NCI-H446 (cell line): Measurements from ENCODE around the gene SORL1.
A peak's percentile ranks its signal among the peaks of the same experiment; 100 is the strongest.
"Not testable (repeated sequence)": the region's sequence is repeated elsewhere in the genome, so short reads cannot be mapped to it uniquely, and the experiment has no call there.

ENCODE experiments used
- DNase-seq, 2 experiments: peaks; one replicate each; lab custom pipeline; 2025; lab: John Stamatoyannopoulos, UW

The SORL1 gene

DNA sequence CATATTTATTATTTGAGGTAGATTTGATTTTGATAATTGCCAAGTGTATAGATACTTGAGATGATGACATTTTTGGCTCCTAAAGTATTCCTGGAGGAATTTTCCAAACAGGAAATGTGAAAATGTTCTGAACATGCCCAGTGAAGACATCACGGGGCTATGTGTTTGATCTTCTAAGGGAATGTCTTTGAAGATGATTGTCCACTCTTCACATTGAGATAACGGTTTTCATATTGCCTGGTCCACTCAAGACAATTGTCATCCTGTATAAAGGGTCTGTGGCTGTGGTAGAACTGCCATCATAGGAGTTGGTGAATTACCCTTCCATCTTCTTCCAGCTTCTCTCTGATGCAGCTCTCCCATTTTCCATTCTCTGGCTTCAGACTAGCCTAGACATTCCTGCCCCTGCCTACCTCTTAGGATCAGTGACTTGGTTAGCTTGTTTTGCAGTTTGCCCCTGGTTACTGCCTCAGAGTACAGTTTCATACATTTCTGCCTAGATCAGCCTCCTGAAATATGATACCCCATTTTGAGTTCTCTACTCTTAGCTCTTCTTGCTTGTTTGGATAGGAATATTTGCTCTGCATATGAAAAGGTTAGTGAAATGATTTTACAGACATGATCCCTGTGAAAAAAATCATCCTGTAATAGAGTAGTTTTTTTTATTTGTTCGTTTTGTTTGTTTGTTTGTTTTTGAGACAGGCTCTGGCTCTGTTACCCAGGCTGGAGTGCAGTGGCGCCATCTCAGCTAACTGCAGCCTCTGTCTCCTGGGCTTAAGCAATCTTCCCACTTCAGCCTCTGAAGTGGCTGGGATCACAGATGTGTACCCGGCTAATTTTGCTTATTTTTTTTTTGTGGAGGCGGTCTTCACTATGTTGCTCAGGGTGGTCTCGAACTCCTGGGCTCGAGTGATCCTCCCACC is 112.0 kb downstream of the SORL1 start:
- no peak for DNase-seq

DNA sequence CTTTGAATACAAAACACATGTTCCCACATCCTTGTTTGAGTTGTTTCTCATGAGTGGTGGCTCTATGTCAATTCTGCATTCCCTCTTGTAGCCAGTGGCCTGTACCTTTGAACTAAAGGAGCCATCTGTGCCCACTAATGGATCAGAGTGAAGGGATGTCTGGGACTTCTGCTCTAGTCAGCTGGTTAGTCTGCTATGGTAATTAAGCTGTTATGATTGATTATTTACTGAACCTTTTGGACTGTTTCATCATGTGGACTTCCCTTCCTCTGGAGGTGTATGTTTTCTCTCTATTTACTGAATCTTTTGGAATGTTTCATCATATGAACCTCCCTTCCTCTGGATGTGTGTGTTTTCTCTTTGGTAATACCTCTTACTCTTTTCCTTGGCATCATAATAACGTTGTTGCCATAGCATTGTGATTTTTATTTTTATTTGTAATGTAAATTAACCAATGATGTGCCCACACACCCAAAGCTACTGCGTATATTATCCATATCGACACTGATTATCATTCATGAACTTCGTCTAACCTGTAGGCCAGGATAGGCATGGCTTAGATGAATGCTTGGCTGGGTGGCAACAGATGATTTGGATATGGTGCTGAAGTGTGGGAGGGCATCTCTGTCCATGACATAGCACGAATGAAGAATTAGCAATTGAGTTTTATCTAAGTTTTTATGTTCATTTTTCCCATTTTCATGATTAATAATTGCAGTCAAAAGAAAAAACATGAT is 113.0 kb downstream of the SORL1 start:
- DNase-seq = no peak

DNA sequence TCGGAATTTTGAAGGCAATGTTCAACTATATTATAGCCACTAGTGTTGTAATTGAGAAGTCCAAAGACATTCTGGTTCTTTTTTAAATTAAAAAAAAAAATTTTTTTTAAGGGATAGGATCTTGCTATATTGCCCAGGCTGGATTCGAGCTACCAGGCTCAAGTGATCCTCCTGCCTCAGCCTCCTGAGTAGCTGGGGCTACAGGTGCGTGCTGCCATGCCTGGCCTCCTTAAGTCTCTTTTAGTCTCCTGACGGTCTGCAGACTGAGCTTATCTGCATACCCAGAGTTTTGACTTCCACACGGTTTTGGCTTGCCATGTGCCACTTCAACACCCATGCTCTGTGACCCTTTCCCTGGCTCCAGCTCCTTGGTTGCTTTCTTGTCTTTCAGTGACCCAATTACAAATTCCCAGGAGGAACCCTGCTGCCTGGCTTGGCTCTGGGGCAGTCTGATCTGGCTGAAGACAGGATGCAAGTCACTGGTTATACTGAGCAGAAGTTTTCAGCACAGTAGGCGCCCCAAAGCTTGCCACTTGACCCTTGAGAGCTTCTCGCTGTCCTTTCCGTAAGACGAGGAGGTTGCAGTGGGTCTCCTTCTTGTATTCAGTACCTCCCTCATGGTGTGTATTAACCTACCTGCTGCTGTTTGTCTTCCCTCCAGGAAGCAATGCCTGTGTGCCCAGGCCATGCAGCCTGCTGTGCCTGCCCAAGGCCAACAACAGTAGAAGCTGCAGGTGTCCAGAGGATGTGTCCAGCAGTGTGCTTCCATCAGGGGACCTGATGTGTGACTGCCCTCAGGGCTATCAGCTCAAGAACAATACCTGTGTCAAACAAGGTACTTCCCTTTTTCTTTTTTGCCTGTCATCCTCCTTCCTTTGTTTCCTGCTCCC is 114.4 kb downstream of the SORL1 start:
- DNase-seq = no peak

DNA sequence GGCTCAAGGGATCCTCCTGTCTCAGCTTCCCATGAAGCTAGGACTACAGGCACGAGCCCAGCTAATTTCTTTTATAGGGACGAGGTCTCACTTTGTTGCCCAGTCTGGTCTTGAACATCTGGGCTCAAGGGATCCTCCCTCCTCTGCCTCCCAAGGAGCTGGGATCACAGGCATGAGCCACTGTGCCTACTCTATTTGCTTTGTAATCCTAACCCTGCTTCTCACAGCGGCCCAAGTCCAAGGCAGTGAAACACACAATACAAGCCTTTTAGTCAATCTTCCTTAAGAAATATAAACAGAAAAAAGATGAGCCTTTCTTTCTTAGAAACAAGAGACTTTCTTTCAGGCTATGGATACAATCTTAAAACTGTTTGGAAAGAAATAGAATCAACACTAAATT is 115.9 kb downstream of the SORL1 start:
- no peak for DNase-seq

DNA sequence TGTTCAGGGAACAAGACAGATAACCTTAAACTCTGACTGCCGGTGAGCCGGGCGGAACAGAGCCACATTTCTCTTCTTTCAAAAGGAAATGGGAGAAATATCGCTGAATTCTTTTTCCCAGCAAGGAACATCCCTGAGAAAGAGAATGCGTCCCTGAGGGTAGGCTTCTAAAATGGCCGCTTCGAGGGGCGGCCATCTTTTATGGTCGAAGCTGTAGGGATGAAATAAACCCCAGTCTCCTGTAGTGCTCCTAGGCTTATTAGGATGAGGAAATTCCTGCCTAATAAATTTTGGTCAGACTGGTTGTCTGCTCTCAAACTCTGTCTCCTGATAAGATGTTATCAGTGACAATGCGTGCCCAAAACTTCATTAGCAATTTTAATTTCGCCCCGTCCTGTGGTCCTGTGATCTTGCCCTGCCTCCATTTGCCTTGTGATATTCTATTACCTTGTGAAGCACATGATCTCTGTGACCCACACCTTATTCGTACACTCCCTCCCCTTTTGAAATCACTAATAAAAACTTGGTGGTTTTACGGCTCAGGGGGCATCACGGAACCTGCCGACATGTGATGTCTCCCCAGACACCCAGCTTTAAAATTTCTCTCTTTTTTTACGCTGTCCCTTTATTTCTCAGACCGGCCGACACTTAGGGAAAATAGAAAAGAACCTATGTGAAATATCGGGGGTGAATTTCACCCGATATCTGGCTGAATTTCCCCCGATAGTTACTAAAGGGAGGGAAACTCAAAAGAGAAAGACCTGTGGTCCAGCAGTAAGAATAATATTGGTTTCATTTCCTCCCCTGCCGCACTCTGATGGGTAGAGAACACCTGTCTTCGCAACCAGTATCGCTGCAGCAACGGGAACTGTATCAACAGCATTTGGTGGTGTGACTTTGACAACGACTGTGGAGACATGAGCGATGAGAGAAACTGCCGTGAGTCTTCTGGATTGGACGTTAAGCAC is 117.5 kb downstream of the SORL1 start:
- DNase-seq = not testable (repeated sequence)

DNA sequence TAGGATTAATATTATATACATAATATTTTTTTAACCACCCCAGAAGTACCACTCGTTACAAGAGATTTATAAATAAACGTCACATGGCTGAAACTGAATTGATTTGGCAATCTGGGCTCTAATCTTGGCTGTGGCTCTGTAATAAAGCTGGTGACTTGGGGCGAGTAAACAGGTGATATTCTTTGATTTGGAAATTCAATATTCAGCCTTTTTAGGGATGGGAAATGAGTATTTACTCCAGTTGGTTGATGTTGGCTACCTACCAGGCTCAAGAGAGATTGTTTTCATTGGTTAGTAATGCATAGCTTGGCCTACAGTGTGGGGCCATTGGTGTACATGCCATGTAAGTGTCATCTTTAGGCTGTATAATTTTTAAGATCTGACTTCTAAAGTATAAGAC is 118.3 kb downstream of the SORL1 start:
- DNase-seq = no peak

DNA sequence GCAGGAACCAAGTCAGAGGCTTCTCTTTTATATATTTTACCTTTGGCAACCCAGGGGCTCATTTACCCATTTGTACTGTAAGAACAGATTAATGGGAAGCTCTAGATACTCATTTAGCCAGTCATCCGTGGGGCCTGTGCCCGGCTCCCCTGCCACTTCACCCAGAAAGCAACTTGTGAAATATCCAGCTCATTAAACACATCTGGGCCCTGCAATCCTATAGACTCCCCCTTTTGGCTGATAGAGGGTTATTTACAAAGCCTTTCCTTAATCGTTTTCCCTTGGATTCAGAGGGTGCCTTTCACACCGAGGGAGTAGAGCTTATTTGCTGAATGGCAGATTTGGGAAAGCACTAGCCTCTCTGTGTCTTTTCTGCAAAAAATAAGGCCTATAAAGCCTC is 119.4 kb downstream of the SORL1 start:
- peak in 1 of 2 experiments; percentile 16 for DNase-seq

DNA sequence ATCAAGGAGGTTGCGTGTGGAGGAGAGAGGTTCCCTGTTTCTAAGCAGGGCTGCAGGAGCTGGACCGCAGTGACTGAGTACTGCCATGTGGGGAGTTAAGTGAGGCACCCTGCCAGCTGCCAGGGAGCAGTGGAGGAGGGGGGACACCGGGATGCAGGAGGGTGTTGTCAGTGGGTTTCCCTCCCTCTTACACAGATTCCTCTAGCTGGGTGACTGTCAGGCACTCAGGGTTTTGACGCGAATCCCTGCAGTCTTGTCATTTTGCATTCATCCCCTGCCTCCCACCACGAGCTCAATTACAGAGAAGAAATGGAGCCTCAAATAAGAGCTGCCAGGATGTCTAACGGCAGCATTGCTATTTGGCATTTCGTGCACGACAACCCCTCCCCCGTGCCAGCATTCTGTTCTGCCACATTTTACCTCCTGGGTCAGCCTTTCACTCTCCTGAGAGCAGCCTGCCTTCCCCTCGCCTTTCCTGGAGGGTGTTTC is 120.5 kb downstream of the SORL1 start:
- no peak for DNase-seq

DNA sequence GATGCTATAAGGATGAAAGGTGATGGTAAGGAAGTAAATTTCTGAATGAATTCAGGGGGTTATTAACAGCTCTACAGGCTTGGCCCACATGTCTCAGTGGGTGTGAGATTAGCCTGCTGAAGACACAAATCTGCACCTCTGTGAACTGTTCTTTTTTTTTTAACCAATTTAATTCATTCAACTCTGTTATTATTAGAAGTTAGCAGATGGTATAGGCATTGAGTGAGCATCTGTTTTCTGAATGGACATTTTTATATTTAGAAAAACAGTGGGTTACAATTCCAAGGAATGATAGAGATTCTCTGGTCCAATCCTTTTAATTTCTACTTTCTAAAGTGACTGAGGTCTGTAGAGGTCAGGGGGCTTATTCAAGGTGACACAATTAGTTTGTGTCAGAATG is 122.7 kb downstream of the SORL1 start:
- no peak for DNase-seq

DNA sequence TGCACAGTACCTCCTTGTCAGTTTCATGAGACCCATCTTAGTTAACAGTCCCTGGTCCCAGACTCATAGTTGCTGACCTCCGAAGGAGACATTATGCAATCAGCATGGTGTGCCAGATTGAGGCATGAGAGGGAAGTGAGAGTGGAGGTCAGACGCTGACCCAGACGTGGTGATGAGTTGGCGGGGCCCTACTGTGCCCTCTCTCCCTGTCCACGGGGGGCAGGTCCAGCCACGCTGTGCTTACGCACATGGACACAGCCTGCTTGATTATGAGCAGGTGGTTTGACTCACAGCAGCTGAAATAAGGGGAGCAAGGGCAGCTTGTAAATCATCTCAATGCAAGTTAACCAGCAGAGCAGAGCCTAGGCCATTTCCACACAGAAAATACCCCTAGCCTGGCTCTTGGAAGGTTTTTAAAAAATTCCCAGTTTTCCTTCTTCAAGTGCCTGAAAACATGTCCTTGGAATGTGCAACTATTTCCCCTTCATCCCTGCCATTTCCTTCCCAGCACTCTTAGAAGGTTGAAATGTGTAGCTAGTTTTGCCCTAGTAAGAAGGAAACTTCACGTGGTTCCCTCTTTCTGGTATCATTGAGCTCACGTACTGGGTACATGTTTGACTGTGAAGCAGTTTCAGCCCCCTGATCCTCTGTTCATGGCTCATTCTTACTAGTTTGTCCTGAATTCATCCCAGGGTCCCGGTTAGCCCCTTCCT is 123.3 kb downstream of the SORL1 start:
- no peak for DNase-seq

DNA sequence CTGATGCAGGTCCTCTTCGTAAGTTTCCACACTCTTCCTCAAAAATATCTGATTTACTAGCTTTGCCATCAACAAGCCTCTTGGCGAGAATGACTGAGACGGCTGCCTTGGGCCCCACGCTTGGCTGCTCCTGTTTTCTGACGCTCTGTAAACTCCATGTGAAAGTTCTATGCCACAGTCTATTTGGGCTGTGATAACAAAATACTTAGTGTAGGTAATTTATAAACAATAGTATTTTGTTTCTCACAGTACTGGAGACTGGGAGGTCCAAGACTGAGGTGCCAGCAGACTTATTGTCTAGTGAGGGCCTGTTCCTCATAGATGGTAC is 123.8 kb downstream of the SORL1 start:
- DNase-seq = no peak

DNA sequence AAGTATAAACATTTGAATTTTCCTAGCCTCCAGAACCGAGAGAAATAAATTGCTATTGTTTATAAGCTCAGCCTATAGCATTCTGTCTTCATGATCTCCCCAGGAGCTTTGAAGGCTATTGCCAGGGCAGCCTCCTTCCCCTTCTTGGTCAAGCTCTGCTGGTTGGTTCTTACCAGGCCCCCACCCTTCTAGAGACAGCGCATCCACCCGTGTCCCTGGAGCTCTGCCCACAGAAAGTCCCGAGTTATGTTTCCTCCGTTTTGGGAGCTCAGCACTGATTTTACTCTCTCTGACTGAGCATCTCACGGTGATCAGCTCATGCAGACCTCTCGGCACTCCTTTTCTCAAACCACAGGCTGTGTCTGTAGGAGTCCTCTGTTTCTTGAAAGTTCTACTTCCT is 124.4 kb downstream of the SORL1 start:
- DNase-seq = no peak

DNA sequence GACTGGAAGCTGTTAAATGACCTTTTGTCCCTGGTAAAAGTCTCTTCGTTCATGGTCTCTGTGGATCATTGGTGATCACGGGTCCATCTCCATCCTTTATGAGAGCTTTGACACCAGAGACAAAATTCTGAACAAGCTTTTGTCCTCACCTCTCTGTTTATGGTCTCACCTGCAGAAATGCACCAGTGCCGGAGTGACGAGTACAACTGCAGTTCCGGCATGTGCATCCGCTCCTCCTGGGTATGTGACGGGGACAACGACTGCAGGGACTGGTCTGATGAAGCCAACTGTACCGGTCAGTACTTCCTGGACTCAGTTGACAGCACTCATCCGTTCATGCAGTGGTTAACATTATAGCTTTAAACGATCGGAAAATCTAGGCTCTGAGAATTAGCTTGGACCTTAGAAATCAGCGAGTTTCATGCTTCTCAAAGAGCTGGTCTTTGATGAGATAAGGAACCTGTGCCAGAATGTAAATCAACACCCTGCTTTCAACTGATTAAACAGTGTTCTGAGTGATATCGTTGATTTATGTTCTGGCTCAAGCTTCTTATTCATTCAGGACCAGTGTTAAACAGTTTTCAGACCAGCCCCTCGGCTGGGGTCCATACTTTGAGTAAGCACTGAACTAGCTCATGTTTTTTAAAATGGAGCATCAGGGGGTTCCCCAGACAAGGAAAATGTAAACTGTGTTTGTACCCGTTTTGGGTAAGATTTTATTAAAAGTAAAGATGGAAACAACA is 125.2 kb downstream of the SORL1 start:
- DNase-seq = no peak

DNA sequence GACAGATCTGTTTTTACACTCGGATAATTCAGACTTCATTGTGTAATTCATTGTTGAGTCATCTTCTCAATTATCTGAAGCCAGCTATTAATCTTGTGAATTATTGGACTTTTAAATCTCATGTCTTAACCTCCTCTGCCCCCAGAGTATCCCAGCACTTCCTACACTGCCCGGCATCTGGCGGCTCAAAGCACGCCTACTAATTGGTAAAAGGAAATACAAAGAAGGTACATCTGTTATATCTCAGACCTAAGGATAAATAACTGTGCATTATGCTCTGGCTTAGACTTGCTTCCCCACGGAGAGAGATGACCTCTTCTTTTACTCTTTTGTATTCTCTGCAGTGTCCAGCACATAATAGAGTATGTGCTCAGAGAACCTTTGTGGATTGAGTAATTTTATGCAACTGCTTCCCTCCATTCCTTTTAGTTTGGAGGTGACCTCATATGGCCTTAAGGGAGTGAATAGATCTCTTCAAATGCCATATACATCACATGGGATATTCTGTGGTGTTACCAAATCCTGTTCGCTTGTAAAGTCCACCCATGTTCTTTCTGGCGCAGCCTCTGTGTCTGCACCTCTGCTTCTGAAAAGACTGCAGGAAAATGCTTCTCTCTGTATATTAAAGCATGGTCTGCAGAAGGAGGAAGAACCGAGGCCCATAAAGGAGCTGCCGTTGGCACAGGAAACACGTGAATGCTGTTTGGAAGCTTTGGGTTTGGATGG is 126.3 kb downstream of the SORL1 start:
- DNase-seq = no peak

DNA sequence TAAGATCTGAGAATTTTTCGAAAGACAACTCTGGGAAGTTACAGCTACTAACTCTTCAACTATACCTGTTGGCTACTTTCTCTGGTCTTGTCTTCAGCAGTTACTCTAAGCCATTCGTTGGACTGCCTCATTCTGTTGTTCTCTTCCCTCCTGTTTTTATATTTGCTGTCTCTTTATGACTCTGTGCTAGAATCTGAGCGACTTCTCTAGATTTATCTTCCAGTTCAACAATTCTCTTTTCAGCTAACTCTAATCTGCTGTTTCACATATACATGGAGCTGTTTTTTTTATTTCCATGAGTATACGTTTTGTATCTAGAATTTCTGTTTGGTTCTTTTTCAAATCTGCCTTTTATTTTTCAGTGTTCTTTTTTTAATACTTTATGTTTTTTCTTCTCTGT is 128.0 kb downstream of the SORL1 start:
- no peak for DNase-seq

DNA sequence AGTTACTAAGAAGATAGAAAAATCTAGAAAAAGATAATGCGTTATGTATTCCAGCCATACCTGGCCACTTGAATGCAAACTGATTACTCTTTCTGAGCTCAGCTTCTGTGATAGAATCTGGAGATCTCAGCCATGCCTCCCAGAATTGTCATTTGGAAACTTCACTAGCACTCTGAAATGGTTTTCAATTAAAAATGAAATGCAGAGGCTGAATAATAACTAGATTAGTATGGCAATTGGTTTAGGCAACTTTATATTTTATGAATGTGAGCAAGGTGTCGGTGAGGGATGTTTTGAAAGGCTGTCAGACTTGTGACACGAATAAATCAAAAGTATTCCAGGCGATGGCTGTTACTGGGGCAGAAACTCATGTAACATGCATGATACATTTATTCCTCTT is 129.5 kb downstream of the SORL1 start:
- no peak for DNase-seq

DNA sequence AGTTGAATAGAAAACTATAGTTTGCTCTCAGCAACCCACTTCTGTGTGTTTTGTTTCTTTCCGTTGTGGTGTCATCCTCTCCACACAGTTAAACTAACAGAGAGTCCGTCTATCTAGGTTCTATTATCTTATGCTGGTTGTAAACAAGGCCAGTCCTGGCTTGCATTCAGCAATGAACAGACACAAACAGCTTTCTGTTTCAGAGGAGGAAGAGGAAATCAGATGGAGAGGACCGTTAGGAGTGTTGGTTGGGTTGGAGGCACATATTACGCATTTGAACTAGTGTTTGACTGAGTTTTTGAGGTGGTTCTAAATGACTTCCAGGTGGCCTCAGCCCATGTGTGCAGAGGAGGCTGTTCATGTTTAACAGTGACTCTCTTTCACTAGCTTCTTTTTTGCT is 130.2 kb downstream of the SORL1 start:
- DNase-seq = no peak

DNA sequence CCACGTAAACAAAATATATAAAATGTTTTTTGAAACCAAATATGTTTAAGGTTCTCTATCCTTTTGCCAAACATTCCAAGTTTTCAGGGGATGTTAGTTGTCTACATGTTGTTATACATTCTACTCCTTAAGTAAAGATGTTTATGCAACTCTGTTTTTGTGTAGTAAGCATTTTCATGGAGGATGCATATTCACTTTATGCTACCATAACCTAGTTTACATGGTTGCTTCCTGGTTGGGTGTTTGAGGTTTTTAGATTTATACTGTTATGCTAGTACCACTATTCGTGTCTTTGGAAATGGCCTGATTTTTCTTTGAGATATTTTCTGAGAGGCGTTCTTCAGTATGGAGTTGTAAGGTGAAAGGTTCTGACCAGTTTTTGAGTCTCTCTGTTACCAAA is 131.7 kb downstream of the SORL1 start:
- no peak for DNase-seq

DNA sequence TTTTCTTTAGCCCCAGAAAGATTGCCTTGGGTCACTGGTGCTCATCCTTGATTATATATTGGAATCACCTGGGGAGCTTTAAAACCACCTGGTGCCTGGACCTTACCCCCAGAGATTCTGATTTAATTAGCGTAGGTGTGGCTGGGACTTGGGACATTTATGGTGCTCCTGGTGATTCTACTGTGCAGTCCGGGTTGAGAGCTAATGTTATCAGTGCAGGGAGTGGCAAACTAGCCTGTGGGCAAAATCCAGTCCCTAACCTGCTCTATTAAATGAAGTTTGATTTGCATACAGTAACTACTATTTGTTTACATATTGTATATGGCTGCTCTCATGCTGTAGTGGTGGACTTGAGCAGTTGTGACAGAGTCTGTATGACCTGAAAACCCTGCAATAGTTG is 134.6 kb downstream of the SORL1 start:
- no peak for DNase-seq
